ENCODE results near the gene PBLD.

DNA sequence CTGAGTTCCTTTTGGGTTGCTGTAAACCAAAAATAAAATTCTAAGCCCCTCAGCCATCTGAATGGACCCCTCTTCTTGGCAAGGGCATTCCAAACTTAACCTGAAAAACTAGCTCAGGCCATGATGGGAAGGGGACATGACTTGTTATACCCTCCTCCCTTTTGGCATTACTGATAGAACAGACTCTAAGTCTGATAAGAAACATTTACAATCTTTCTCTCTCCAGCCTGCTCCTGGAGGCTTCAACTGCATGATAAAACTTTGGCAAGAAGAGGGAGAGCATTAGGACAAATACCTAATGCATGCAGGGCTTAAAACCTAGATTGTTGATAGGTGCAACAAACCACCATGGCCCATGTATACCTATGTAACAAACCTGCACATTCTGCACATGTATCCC is 59.9 kb downstream of the PBLD start:
- TF ChIP-seq, protein P1, sequence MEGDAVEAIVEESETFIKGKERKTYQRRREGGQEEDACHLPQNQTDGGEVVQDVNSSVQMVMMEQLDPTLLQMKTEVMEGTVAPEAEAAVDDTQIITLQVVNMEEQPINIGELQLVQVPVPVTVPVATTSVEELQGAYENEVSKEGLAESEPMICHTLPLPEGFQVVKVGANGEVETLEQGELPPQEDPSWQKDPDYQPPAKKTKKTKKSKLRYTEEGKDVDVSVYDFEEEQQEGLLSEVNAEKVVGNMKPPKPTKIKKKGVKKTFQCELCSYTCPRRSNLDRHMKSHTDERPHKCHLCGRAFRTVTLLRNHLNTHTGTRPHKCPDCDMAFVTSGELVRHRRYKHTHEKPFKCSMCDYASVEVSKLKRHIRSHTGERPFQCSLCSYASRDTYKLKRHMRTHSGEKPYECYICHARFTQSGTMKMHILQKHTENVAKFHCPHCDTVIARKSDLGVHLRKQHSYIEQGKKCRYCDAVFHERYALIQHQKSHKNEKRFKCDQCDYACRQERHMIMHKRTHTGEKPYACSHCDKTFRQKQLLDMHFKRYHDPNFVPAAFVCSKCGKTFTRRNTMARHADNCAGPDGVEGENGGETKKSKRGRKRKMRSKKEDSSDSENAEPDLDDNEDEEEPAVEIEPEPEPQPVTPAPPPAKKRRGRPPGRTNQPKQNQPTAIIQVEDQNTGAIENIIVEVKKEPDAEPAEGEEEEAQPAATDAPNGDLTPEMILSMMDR (IDR thresholded peaks at IDR 0.05) = no peak
- TF ChIP-seq SIN3A (IDR thresholded peaks at IDR 0.05; ENCODE audit: borderline replicate concordance, insufficient read depth, low read depth, low read length) (no peak), POLR2AphosphoS5 (IDR thresholded peaks at IDR 0.05; ENCODE audit: low read depth, low read length) (no peak)

All from Panc1 (cell line).